Glutamatergic neuron (in vitro differentiated cells): ENCODE measurements around the gene TUBGCP6. TPM values are rescaled to one million over a fixed set of nuclear protein-coding genes. Genes with fewer than 3 reads are reported as not detected.
A peak's percentile ranks its signal among the peaks of the same experiment; 100 is the strongest.

Experiments
- DNase-seq: peaks from one replicate; pipeline ENCODE4 v3.0.0; 2022
- H3K27ac Mint-ChIP-seq: one replicate; pipeline ENCODE4 v1.8.0; 2020; ENCODE audit warnings: mild to moderate bottlenecking, mixed read lengths, inconsistent platforms; ENCODE audit not compliant: unreplicated experiment
- H3K27me3 Mint-ChIP-seq: one replicate; pipeline ENCODE4 v1.8.0; 2020; ENCODE audit warnings: mild to moderate bottlenecking, moderate library complexity, mixed read lengths, inconsistent platforms; ENCODE audit not compliant: unreplicated experiment
- H3K36me3 Mint-ChIP-seq: one replicate; pipeline ENCODE4 v1.8.0; 2020; ENCODE audit warnings: mild to moderate bottlenecking, mixed read lengths, inconsistent platforms; ENCODE audit not compliant: unreplicated experiment
- H3K4me1 Mint-ChIP-seq: one replicate; pipeline ENCODE4 v1.8.0; 2020; ENCODE audit warnings: mild to moderate bottlenecking, low read depth, mixed read lengths, inconsistent platforms; ENCODE audit not compliant: unreplicated experiment
- H3K4me3 Mint-ChIP-seq: one replicate; pipeline ENCODE4 v1.8.0; 2020; ENCODE audit warnings: mild to moderate bottlenecking, mixed read lengths, inconsistent platforms; ENCODE audit not compliant: unreplicated experiment
- H3K9me3 Mint-ChIP-seq: one replicate; pipeline ENCODE4 v1.8.0; 2020; ENCODE audit warnings: mild to moderate bottlenecking, moderate library complexity, mixed read lengths, inconsistent platforms; ENCODE audit not compliant: unreplicated experiment
- CTCF ChIP-seq: fragments of 200-600 bp; sonication (generic); IDR thresholded peaks from one replicate; pipeline ENCODE4 v1.5.0; 2021; ENCODE audit not compliant: partially characterized antibody, unreplicated experiment
- total RNA-seq: library from RNA; stranded (reverse); fragmentation: NEBNext Ultra II Directional; extraction: Animal tissue kit (Norgen Biotek cat#: 25700); gene quantifications from one replicate; pipeline ENCODE4 v1.2.1, GENCODE V29; 2021; ENCODE audit not compliant: unreplicated experiment

Gene TUBGCP6
- total RNA-seq, 1 donor from 2014 or later, result 51.0 TPM

GRCh38 chr22:50224071-50224470 lies 20.8 kb downstream of the TUBGCP6 start:
- Mint-ChIP-seq H3K36me3 (no peaks in the 10 kb centered on the region), H3K4me3 (no peak overlapping the region), H3K27me3 (peaks cover 11% of the 10 kb centered on the region), H3K9me3 (peaks cover 15% of the 10 kb centered on the region), H3K27ac (no peak overlapping the region), H3K4me1 (peaks cover 1% of the 10 kb centered on the region)
- DNase-seq, result peak; percentile 28
- TF ChIP-seq CTCF, result no peak

GRCh38 chr22:50222508-50222907 lies 22.3 kb downstream of the TUBGCP6 start:
- Mint-ChIP-seq H3K36me3 (no peaks in the 10 kb centered on the region), H3K4me1 (no peaks in the 10 kb centered on the region), H3K4me3 (no peak overlapping the region), H3K27ac (no peak overlapping the region), H3K27me3 (peaks cover 11% of the 10 kb centered on the region), H3K9me3 (peaks cover 15% of the 10 kb centered on the region)
- no peak for TF ChIP-seq CTCF
- DNase-seq, result no peak

- Mint-ChIP-seq H3K4me3 (no peak overlapping the region), H3K27me3 (peaks cover 10% of the 10 kb centered on the region), H3K4me1 (no peaks in the 10 kb centered on the region), H3K27ac (no peak overlapping the region), H3K36me3 (no peaks in the 10 kb centered on the region), H3K9me3 (peaks cover 17% of the 10 kb centered on the region)
- DNase-seq, result peak; percentile 18
- TF ChIP-seq CTCF, result no peak
These were observed 23.2 kb downstream of the TUBGCP6 start for GRCh38 chr22:50221410-50222300.

GRCh38 chr22:50220603-50221409 lies 24.0 kb downstream of the TUBGCP6 start:
- no peak for DNase-seq

More at GRCh38 chr22:50220603-50221409, 24.0 kb downstream of the TUBGCP6 start:
- no peaks in the 10 kb centered on the region for H3K4me1 Mint-ChIP-seq
- peaks cover 10% of the 10 kb centered on the region for H3K27me3 Mint-ChIP-seq
- H3K9me3 Mint-ChIP-seq, result peaks cover 18% of the 10 kb centered on the region
- H3K36me3 Mint-ChIP-seq, result no peaks in the 10 kb centered on the region
- no peak for TF ChIP-seq CTCF
- H3K4me3 Mint-ChIP-seq, result no peak overlapping the region
- no peak overlapping the region for H3K27ac Mint-ChIP-seq
